Left colon (tissue), 2 donors: Measurements from ENCODE around the gene ANKRD26. TPM values are rescaled to one million over a fixed set of nuclear protein-coding genes. Genes with fewer than 3 reads are reported as not detected.

Source experiments
- ATAC-seq: fragments of 200-7000 bp; cut with Tn5 transposase; one replicate; pipeline ENCODE4 v1.9.1; 2020; ENCODE audit warnings: mild to moderate bottlenecking, moderate library complexity
- DNase-seq, 2 donors: peaks; one replicate each; pipeline ENCODE4 v3.0.0-alpha.2; 2020
- intact Hi-C, 2 donors: fragments of 100-400 bp; cut with DNase I in 1 of 2; cut with micrococcal nuclease in 1 of 2; formaldehyde crosslinking; loops; one replicate each; pipeline versions ENCODE4 v1.11.2 to v1.14.0; 2022; cut with DNase I, micrococcal nuclease
- total RNA-seq, 2 donors: library from RNA; stranded (reverse); fragmentation: NEBNext Ultra II Directional; extraction: Animal tissue kit (Norgen Biotek cat#: 25700); gene quantifications; one replicate each; pipeline ENCODE4 v1.2.1, GENCODE V29; 2021
- donor health status: DM: no; HTN: no; CAD: no.
- donor health status: DM: yes; HTN: yes; CAD: no.

The ANKRD26 gene
- total RNA-seq, 2 donors from 2014 or later, result 4.7 to 5.3 TPM

- no peak for ATAC-seq
- intact Hi-C loops, result no loop called here
Measured at GRCh38 chr10:27035163-27035562, 65.1 kb downstream of the ANKRD26 start.

DNA sequence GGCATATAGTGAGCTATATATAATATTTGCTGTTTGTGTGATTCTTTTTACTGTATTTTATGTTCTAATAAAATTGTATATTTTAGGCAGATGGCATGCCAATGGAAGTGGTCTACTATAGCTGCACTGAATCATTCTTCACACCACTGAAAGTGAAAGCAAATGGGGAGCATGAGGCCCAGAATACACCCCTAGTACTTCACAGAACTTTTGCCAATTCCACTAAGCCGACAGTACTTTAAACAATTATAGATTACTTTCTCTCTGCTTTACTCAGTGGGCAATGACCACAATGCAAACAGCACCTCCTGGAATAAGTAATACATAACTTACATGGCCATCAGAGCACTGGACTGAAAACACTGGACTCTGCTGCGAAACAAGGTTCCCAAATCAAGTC, 70.2 kb downstream of the ANKRD26 start:
- intact Hi-C loops, result no loop called here
- DNase-seq (no peak), ATAC-seq (no peak)

More at GRCh38 chr10:27035163-27035562, 65.1 kb downstream of the ANKRD26 start:
- no peak for DNase-seq

- intact Hi-C loops, result no loop called here
- ATAC-seq (no peak), DNase-seq (no peak)
Measured at GRCh38 chr10:27022048-27022447, 78.2 kb downstream of the ANKRD26 start.

DNA sequence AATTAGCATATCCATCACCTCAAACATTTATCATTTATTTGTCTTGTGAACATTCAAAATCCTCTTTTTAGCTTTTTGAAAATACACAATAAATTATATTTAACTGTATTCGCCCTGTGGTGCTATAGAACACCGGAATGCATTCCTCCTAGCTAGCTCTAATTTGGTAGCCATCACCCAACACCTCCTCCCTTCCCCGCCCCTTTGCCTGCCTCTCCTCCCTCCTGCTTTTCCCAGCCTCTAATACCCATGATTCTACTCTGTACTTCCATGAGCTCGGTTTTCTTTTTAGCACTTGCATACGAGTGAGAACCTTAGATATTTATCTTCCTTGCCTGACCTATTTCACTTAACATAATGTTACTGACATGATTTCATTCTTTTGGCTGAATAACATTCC, 80.1 kb downstream of the ANKRD26 start:
- intact Hi-C loops, result no loop called here
- ATAC-seq (no peak), DNase-seq (no peak)

- DNase-seq (no peak), ATAC-seq (no peak)
- intact Hi-C loops, result no loop called here
Measured at GRCh38 chr10:27019827-27020226, 80.5 kb downstream of the ANKRD26 start.

- DNase-seq (no peak), ATAC-seq (no peak)
- intact Hi-C loops, result no loop called here
Measured at GRCh38 chr10:26997610-26998009, 102.7 kb downstream of the ANKRD26 start.

DNA sequence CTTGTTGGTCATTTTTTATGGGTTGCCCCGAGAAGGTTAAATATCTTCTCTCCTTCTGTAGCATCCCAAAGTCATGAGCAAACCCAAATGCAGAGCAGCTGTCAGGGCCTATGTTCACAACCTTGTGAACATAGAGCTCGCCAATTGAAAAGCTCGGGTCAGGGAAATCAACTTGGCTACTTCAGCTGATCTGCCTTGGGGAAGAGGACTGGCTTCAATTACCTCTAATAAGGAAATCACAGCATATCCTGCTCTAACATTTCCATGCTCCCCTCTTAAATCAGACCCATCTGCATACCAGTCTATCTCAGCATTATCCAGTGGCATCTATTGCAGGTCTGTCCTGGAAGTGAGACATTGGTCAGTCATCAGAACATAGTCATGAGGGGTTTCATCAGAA, 105.6 kb downstream of the ANKRD26 start:
- ATAC-seq (no peak), DNase-seq (no peak)
- intact Hi-C loops, result no loop called here

- intact Hi-C loops, result no loop called here
- ATAC-seq (no peak), DNase-seq (no peak)
Measured at GRCh38 chr10:26987851-26988250, 112.4 kb downstream of the ANKRD26 start.

- no peak for ATAC-seq
- DNase-seq, result no peak
- intact Hi-C loops, result no loop called here
Measured at GRCh38 chr10:26983156-26983555, 117.1 kb downstream of the ANKRD26 start.

DNA sequence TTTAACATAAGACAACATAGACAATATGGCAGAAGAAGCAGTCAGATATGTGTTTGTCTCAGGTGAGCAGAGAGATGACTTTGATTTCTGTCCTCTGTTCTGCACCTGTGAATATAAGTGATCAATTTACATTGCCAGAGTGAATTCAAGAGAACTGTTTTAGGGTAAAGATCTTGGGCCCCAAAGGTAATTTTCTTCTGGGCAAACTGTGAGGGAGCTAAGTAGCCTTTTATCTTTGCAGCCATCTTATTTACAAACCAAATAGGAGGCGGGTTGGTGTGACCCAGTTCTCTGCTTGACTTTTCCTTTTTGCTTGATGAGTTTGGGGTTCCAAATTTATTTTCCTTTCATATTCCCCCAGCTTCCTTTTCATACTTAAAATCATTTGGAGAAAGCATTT, 118.2 kb downstream of the ANKRD26 start:
- ATAC-seq, result no peak
- intact Hi-C loops, result no loop called here
- no peak for DNase-seq

GRCh38 chr10:26981232-26981824, 119.0 kb downstream of the ANKRD26 start:
- DNase-seq (no peak), ATAC-seq (no peak)
- intact Hi-C loops, result no loop called here

- ATAC-seq (no peak), DNase-seq (no peak)
- intact Hi-C loops, result no loop called here
Measured at GRCh38 chr10:26978519-26978918, 121.8 kb downstream of the ANKRD26 start.

DNA sequence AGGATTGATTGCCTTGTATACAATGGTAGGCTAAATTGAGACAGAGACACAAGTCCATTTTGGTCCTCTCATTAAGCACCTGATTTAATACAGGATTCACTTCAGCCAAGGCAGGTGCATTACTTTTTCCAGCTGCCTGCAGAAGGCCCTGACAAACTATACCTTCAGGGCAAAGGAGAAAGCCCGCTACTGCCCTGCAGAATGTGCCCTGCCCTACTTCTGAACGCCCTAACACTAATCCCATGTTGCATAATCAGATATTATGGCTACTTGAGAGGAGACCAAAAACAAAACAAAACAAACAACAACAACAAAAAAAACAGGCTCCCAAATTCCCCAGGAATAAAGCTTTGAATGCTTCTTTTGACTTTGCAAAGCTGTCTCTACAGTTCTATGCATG, 122.7 kb downstream of the ANKRD26 start:
- intact Hi-C loops, result no loop called here
- DNase-seq (no peak), ATAC-seq (no peak)

DNA sequence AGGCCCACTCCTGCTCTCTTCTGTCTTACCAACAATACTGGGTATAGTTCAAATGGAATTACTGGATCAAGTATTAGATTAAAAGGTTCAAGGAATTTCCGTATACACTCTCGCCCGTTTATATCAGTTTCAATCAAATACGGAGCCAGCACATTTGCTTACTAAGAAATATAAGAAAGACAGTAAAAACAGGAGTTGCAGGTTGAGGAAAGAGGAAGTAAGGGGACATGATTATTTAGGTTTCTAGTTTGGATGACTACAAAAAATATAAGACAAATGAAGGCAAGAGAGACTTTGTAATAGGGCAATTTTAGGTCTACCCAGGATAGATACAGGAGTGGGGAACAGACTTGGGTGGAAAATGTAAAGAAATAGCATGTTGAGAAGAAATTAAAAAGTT, 129.6 kb downstream of the ANKRD26 start:
- intact Hi-C loops, result no loop called here
- ATAC-seq, result no peak
- DNase-seq, result no peak

GRCh38 chr10:26969145-26969926, 131.0 kb downstream of the ANKRD26 start:
- intact Hi-C loops, result no loop called here
- no peak for DNase-seq
- ATAC-seq, result no peak

GRCh38 chr10:26962835-26963234, 137.5 kb downstream of the ANKRD26 start:
- no peak for DNase-seq
- no peak for ATAC-seq
- intact Hi-C loops, result no loop called here

- ATAC-seq, result no peak
- no peak for DNase-seq
- intact Hi-C loops, result no loop called here
Measured at GRCh38 chr10:26960308-26960707, 140.0 kb downstream of the ANKRD26 start.

DNA sequence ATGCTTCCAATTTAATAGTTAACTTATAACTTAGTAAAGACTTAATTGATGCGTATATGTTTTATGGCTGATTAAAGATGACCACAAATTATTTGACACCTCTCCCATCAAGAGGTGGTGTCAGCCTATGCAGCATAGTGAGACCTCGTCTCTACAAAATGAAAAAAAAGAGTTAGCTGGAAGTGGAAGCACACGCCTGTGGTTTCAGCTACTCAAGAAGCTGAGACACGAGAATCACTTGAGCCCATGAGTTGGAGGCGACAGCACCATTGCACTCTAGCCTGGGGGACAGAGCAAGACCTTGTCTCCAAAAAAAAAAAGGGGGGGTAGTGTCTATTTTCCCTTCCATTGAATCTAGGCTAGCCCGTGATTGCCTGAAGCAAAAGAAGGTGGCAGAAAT, 140.5 kb downstream of the ANKRD26 start:
- intact Hi-C loops, result no loop called here
- ATAC-seq, result no peak
- no peak for DNase-seq
